ENCODE results near the gene ZNF507. TPM values are rescaled to one million over a fixed set of nuclear protein-coding genes. Genes with fewer than 3 reads are reported as not detected.

Gene ZNF507
- total and polyA plus RNA-seq, 5 donors from 2014 or later, result 5.6 to 32.1 (median 6.1) TPM

GRCh38 chr19:32363175-32363574, 17.8 kb downstream of the ZNF507 start:
- Mint-ChIP-seq H3K27ac (no peak overlapping the region), H3K4me1 (peaks cover 11 to 77% (median 40%) of the 10 kb centered on the region in 4 donors)

DNA sequence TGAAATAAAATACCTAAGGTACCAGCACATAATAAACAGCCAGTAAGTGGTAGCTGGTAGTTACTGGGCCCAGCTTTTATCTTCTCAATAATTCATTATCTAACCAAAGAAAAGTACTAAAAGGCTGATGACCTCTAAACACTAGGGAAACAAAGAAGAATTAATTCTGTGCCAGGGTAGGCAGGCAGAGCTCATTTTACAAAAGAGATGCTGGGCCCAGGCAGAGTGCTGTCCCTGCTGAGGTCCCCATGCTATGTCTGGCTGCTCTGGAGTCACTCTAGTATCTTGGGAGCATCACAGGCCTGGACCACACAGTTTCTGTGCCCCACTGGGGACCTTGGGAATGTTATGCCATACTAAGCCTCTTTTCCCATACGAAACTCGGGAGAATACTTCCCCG, 18.2 kb downstream of the ZNF507 start:
- Histone ChIP-seq H3K27ac (ENCODE audit: insufficient read depth, low read length, poor library complexity, severe bottlenecking) (no peak overlapping the region), H3K9me3 (ENCODE audit: control insufficient read depth in 2 of 2, low read length in 2 of 2) (no peaks in the 10 kb centered on the region), H3K4me3 (ENCODE audit: low read depth, low read length) (no peak overlapping the region), H3K4me1 (ENCODE audit: control insufficient read depth, insufficient read depth, low read length, poor library complexity, severe bottlenecking) (no peaks in the 10 kb centered on the region), H3K36me3 (ENCODE audit: control insufficient read depth, insufficient read depth, low read length) (peaks cover 74% of the 10 kb centered on the region), H3K27me3 (ENCODE audit: control insufficient read depth, insufficient read depth, low read length) (no peaks in the 10 kb centered on the region)
- Mint-ChIP-seq H3K4me1 (peaks cover 11 to 79% (median 43%) of the 10 kb centered on the region in 4 donors), H3K36me3 (peaks cover 77% of the 10 kb centered on the region), H3K27ac (no peak overlapping the region), H3K9me3 (no peaks in the 10 kb centered on the region), H3K27me3 (no peaks in the 10 kb centered on the region), H3K4me3 (no peak overlapping the region)
- ATAC-seq (ENCODE audit: low read depth in 2 of 2), result no peak
- DNase-seq, result no peak

More at GRCh38 chr19:32363175-32363574, 17.8 kb downstream of the ZNF507 start:
- Histone ChIP-seq H3K4me3 (ENCODE audit: low read depth, low read length) (no peak overlapping the region), H3K27ac (ENCODE audit: insufficient read depth, low read length, poor library complexity, severe bottlenecking) (no peak overlapping the region), H3K36me3 (ENCODE audit: control insufficient read depth, insufficient read depth, low read length) (peaks cover 78% of the 10 kb centered on the region), H3K27me3 (ENCODE audit: control insufficient read depth, insufficient read depth, low read length) (no peaks in the 10 kb centered on the region), H3K4me1 (ENCODE audit: control insufficient read depth, insufficient read depth, low read length, poor library complexity, severe bottlenecking) (no peaks in the 10 kb centered on the region), H3K9me3 (ENCODE audit: control insufficient read depth in 2 of 2, low read length in 2 of 2) (no peaks in the 10 kb centered on the region)
- ATAC-seq (ENCODE audit: low read depth in 2 of 2) (no peak), DNase-seq (no peak)
- Mint-ChIP-seq H3K9me3 (no peaks in the 10 kb centered on the region), H3K4me3 (no peak overlapping the region), H3K27me3 (no peaks in the 10 kb centered on the region), H3K36me3 (peaks cover 74% of the 10 kb centered on the region)

- H3K4me1 Mint-ChIP-seq, result peaks cover 11 to 83% (median 43%) of the 10 kb centered on the region in 4 donors
- H3K9me3 Mint-ChIP-seq, result no peaks in the 10 kb centered on the region
- H3K27me3 ChIP-seq (ENCODE audit: control insufficient read depth, insufficient read depth, low read length), result no peaks in the 10 kb centered on the region
- H3K9me3 ChIP-seq (ENCODE audit: control insufficient read depth in 2 of 2, low read length in 2 of 2), result no peaks in the 10 kb centered on the region
- peaks cover 74% of the 10 kb centered on the region for H3K36me3 Mint-ChIP-seq
- no peak overlapping the region for H3K27ac ChIP-seq (ENCODE audit: insufficient read depth, low read length, poor library complexity, severe bottlenecking)
- ATAC-seq (ENCODE audit: low read depth in 2 of 2) (no peak), DNase-seq (no peak)
- peaks cover 74% of the 10 kb centered on the region for H3K36me3 ChIP-seq (ENCODE audit: control insufficient read depth, insufficient read depth, low read length)
- H3K27ac Mint-ChIP-seq, result no peak overlapping the region
- H3K4me3 Mint-ChIP-seq, result no peak overlapping the region
- H3K4me1 ChIP-seq (ENCODE audit: control insufficient read depth, insufficient read depth, low read length, poor library complexity, severe bottlenecking), result no peaks in the 10 kb centered on the region
- H3K4me3 ChIP-seq (ENCODE audit: low read depth, low read length), result no peak overlapping the region
- H3K27me3 Mint-ChIP-seq, result no peaks in the 10 kb centered on the region
These were observed 18.6 kb downstream of the ZNF507 start for GRCh38 chr19:32364040-32364439.

DNA sequence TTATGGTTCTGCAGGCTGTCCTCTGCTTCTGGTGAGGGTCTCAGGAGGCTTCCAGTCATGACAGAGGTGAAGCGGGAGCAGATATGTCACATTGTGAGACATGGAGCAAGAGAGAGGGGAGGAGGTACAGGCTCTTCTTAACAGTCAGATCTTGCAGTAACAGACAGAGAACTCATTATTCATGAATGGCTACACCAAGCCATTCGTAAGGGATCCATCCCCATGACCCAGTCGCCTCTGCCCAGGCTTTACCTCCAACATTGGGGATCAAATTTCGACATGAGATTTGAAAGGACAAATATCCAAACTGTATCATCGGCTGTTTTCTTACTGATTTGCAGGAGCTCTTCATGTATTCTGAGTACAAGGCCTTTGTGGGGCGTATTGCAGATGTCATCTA, 21.7 kb downstream of the ZNF507 start:
- Mint-ChIP-seq H3K4me1 (peaks cover 8 to 82% (median 42%) of the 10 kb centered on the region in 4 donors), H3K27ac (peak overlapping the region; percentile 7 to 42 (median 25))

DNA sequence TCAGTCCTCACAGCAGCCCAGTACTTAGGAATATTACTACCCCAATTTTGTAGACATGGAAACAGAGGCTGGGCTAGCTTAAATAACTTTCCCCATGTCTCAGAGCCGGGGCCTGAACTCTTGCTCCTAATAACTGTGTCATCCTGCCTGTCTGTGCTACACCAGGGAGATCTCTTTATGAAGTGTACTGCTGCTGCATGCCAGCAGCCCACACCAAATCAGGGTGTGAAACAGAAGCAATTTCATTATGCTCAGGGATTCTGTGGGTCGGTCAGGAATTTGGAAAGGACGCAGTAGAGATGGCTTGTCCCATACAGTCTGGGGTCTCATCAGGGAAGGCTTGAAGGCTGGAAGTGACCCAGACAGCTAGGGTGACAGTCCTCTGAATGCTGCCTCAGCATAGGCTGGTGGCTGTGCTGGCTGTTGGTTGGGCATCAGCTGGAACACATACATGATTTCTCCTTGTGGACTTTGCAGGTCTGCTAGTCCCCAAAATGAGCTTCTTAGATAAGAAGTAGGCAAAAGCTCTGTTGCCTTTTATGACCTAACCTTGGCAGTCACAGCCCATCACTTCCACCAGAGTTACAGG, 22.6 kb downstream of the ZNF507 start:
- H3K4me3 ChIP-seq (ENCODE audit: low read depth, low read length), result no peak overlapping the region
- peaks cover 74% of the 10 kb centered on the region for H3K36me3 Mint-ChIP-seq

More for the DNA sequence above, 21.7 kb downstream of the ZNF507 start:
- H3K27ac ChIP-seq (ENCODE audit: insufficient read depth, low read length, poor library complexity, severe bottlenecking), result no peak overlapping the region
- Mint-ChIP-seq H3K27me3 (no peaks in the 10 kb centered on the region), H3K36me3 (peaks cover 75% of the 10 kb centered on the region), H3K4me3 (no peak overlapping the region), H3K9me3 (no peaks in the 10 kb centered on the region)
- no peaks in the 10 kb centered on the region for H3K9me3 ChIP-seq (ENCODE audit: control insufficient read depth in 2 of 2, low read length in 2 of 2)
- H3K4me3 ChIP-seq (ENCODE audit: low read depth, low read length), result no peak overlapping the region
- no peaks in the 10 kb centered on the region for H3K4me1 ChIP-seq (ENCODE audit: control insufficient read depth, insufficient read depth, low read length, poor library complexity, severe bottlenecking)
- DNase-seq (no peak), ATAC-seq (ENCODE audit: low read depth in 2 of 2) (no peak)
- no peaks in the 10 kb centered on the region for H3K27me3 ChIP-seq (ENCODE audit: control insufficient read depth, insufficient read depth, low read length)
- H3K36me3 ChIP-seq (ENCODE audit: control insufficient read depth, insufficient read depth, low read length), result peaks cover 69% of the 10 kb centered on the region

GRCh38 chr19:32368787-32369186, 23.4 kb downstream of the ZNF507 start:
- Mint-ChIP-seq H3K9me3 (no peaks in the 10 kb centered on the region), H3K4me3 (no peak overlapping the region), H3K4me1 (peaks cover 8 to 74% (median 38%) of the 10 kb centered on the region in 4 donors), H3K36me3 (peaks cover 74% of the 10 kb centered on the region), H3K27ac (peak overlapping the region in 1 of 3 donors; percentile 68), H3K27me3 (no peaks in the 10 kb centered on the region)
- no peaks in the 10 kb centered on the region for H3K27me3 ChIP-seq (ENCODE audit: control insufficient read depth, insufficient read depth, low read length)
- ATAC-seq (ENCODE audit: low read depth in 2 of 2) (no peak), DNase-seq (no peak)
- no peak overlapping the region for H3K4me3 ChIP-seq (ENCODE audit: low read depth, low read length)
- H3K36me3 ChIP-seq (ENCODE audit: control insufficient read depth, insufficient read depth, low read length), result peaks cover 70% of the 10 kb centered on the region
- H3K27ac ChIP-seq (ENCODE audit: insufficient read depth, low read length, poor library complexity, severe bottlenecking), result no peak overlapping the region
- H3K9me3 ChIP-seq (ENCODE audit: control insufficient read depth in 2 of 2, low read length in 2 of 2), result no peaks in the 10 kb centered on the region
- H3K4me1 ChIP-seq (ENCODE audit: control insufficient read depth, insufficient read depth, low read length, poor library complexity, severe bottlenecking), result no peaks in the 10 kb centered on the region

More for the DNA sequence above, 22.6 kb downstream of the ZNF507 start:
- Histone ChIP-seq H3K27ac (ENCODE audit: insufficient read depth, low read length, poor library complexity, severe bottlenecking) (no peak overlapping the region), H3K27me3 (ENCODE audit: control insufficient read depth, insufficient read depth, low read length) (no peaks in the 10 kb centered on the region), H3K4me1 (ENCODE audit: control insufficient read depth, insufficient read depth, low read length, poor library complexity, severe bottlenecking) (no peaks in the 10 kb centered on the region), H3K36me3 (ENCODE audit: control insufficient read depth, insufficient read depth, low read length) (peaks cover 69% of the 10 kb centered on the region), H3K9me3 (ENCODE audit: control insufficient read depth in 2 of 2, low read length in 2 of 2) (no peaks in the 10 kb centered on the region)
- ATAC-seq (ENCODE audit: low read depth in 2 of 2) (no peak), DNase-seq (no peak)
- Mint-ChIP-seq H3K27ac (peak overlapping the region in 2 of 3 donors; percentile 25 to 68), H3K27me3 (no peaks in the 10 kb centered on the region), H3K4me1 (peaks cover 8 to 74% (median 39%) of the 10 kb centered on the region in 4 donors), H3K9me3 (no peaks in the 10 kb centered on the region), H3K4me3 (peak overlapping the region in 1 of 4 donors; percentile 5)

DNA sequence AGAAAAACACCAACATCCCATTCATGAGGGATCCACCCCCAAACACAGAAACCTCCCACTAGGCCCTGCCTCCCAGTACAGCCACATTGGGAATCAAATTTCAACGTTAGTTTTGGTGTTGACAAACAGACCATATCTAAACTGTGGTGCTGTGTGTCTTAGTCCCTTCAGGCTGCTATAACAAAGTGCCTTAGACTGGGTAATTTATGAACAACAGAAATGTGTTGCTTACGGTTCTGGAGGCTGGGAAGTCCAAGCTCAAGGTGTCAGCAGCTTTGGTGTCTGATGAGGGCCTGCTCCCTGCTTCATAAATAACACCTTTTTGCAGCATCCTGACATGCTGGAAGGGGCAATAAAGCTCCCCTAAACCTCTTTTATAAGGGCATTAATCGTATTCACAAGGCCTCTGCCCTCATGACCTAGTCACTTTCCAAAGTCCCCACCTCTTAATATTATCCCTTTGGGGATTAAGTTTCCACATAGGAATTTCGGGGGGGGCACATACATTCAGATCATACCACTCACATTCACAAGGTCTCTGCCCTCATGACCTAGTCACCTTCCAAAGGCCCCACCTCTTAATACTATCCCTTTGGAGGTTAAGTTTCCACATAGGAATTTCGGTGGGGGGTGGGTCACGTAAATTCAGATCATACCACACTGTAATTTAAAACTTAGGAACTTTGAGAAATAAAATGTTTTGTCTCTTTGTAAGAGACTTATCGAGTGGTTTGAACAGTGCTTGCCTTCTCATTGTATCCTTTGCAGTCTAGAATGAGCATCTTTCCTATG, 27.5 kb downstream of the ZNF507 start:
- Mint-ChIP-seq H3K4me3 (no peak overlapping the region), H3K4me1 (peaks cover 8 to 35% (median 22%) of the 10 kb centered on the region in 4 donors), H3K27ac (peak overlapping the region in 1 of 3 donors; percentile 14), H3K36me3 (peaks cover 50% of the 10 kb centered on the region), H3K9me3 (no peaks in the 10 kb centered on the region), H3K27me3 (no peaks in the 10 kb centered on the region)
- H3K27me3 ChIP-seq (ENCODE audit: control insufficient read depth, insufficient read depth, low read length), result no peaks in the 10 kb centered on the region
- ATAC-seq (ENCODE audit: low read depth in 2 of 2), result no peak
- peaks cover 72% of the 10 kb centered on the region for H3K36me3 ChIP-seq (ENCODE audit: control insufficient read depth, insufficient read depth, low read length)
- no peaks in the 10 kb centered on the region for H3K9me3 ChIP-seq (ENCODE audit: control insufficient read depth in 2 of 2, low read length in 2 of 2)
- no peak overlapping the region for H3K4me3 ChIP-seq (ENCODE audit: low read depth, low read length)
- DNase-seq, result no peak
- no peaks in the 10 kb centered on the region for H3K4me1 ChIP-seq (ENCODE audit: control insufficient read depth, insufficient read depth, low read length, poor library complexity, severe bottlenecking)
- H3K27ac ChIP-seq (ENCODE audit: insufficient read depth, low read length, poor library complexity, severe bottlenecking), result no peak overlapping the region

Measured in CD4-positive, CD25-positive, alpha-beta regulatory T cell (primary cell).